Osteoblast (primary cell): ENCODE data around the gene CLDN18. TPM values are rescaled to one million over a fixed set of nuclear protein-coding genes. Genes with fewer than 3 reads are reported as not detected.

Experiments
- DNase-seq: peaks from one replicate; pipeline ENCODE4 v3.0.0; 2011; ENCODE audit warnings: low spot score, mixed read lengths; ENCODE audit not compliant: insufficient read length; ENCODE audit errors: missing footprints
- H2AFZ ChIP-seq: 2 replicates; pipeline ENCODE4 v1.6.0; 2011; ENCODE audit warnings: mild to moderate bottlenecking, low read length
- H3K27ac ChIP-seq: 2 replicates; pipeline ENCODE4 v1.5.1; 2011; ENCODE audit warnings: mild to moderate bottlenecking, low read depth, low read length, moderate library complexity
- H3K27me3 ChIP-seq: 2 replicates; pipeline ENCODE4 v1.6.0; 2012; ENCODE audit warnings: mild to moderate bottlenecking, control low read depth, inconsistent platforms, low read length, moderate library complexity; ENCODE audit not compliant: insufficient read depth
- H3K36me3 ChIP-seq: 2 replicates; pipeline ENCODE4 v1.5.1; 2011; ENCODE audit warnings: mild to moderate bottlenecking, low read length, control low read depth, moderate library complexity; ENCODE audit not compliant: insufficient read depth
- H3K4me1 ChIP-seq: 2 replicates; pipeline ENCODE4 v1.5.1; 2011; ENCODE audit warnings: mild to moderate bottlenecking, low read length, control low read depth, moderate library complexity; ENCODE audit not compliant: insufficient read depth
- H3K4me2 ChIP-seq: 2 replicates; pipeline ENCODE4 v1.6.0; 2011; ENCODE audit warnings: mild to moderate bottlenecking, low read length; ENCODE audit not compliant: insufficient read depth
- H3K4me3 ChIP-seq: fragments of 200-600 bp; sonication (generic); 3 replicates; pipeline ENCODE4 v1.5.1; 2012; ENCODE audit warnings: mild to moderate bottlenecking, low read length, inconsistent platforms; ENCODE audit not compliant: insufficient read depth
- H3K79me2 ChIP-seq: 2 replicates; pipeline ENCODE4 v1.6.0; 2012; ENCODE audit warnings: mild to moderate bottlenecking, low read length, control low read depth, inconsistent platforms; ENCODE audit not compliant: insufficient read depth
- H3K9me3 ChIP-seq: 2 replicates; pipeline ENCODE4 v1.5.1; 2011; ENCODE audit warnings: low read depth, low read length, control low read depth
- H4K20me1 ChIP-seq: 2 replicates; pipeline ENCODE4 v1.6.0; 2012; ENCODE audit warnings: mild to moderate bottlenecking, low read length, control low read depth; ENCODE audit not compliant: insufficient read depth
- CTCF ChIP-seq: IDR thresholded peaks from 2 replicates; pipeline ENCODE4 v1.5.1; 2011; ENCODE audit warnings: mild to moderate bottlenecking, low read depth, low read length, moderate library complexity; ENCODE audit errors: extremely low read depth
- total RNA-seq: library from RNA; depleted of rRNA; stranded (reverse); fragments of >200 nt; gene quantifications from 2 replicates; pipeline ENCODE4 v1.2.3, GENCODE V29; 2012

The CLDN18 gene
- total RNA-seq, 1 donor = not detected

GRCh38 chr3:137970914-137971831 lies 38.8 kb upstream of the CLDN18 start:
- peak; percentile 81 for DNase-seq
- Histone ChIP-seq H3K9me3 (no peaks in the 10 kb centered on the region), H2AFZ (peak overlapping the region; percentile 78), H3K79me2 (no peaks in the 10 kb centered on the region), H4K20me1 (no peaks in the 10 kb centered on the region), H3K4me3 (no peak overlapping the region), H3K27ac (no peak overlapping the region), H3K4me1 (peaks cover 3% of the 10 kb centered on the region), H3K36me3 (no peaks in the 10 kb centered on the region), H3K27me3 (peaks cover 7% of the 10 kb centered on the region), H3K4me2 (peak overlapping the region; percentile 62)
- peak; percentile 95 for TF ChIP-seq CTCF

GRCh38 chr3:137972396-137972795 lies 37.6 kb upstream of the CLDN18 start:
- Histone ChIP-seq H3K27ac (no peak overlapping the region), H4K20me1 (no peaks in the 10 kb centered on the region), H3K9me3 (no peaks in the 10 kb centered on the region), H3K27me3 (peaks cover 7% of the 10 kb centered on the region), H3K36me3 (no peaks in the 10 kb centered on the region), H3K4me2 (no peak overlapping the region), H3K4me1 (peaks cover 3% of the 10 kb centered on the region), H2AFZ (no peak overlapping the region), H3K4me3 (no peak overlapping the region), H3K79me2 (no peaks in the 10 kb centered on the region)
- TF ChIP-seq CTCF = no peak
- DNase-seq = no peak

GRCh38 chr3:137978328-137978727 lies 31.6 kb upstream of the CLDN18 start:
- Histone ChIP-seq H3K4me3 (no peak overlapping the region), H3K36me3 (no peaks in the 10 kb centered on the region), H3K27ac (no peak overlapping the region), H3K79me2 (no peaks in the 10 kb centered on the region), H3K27me3 (no peaks in the 10 kb centered on the region), H3K4me1 (no peaks in the 10 kb centered on the region), H4K20me1 (no peaks in the 10 kb centered on the region), H2AFZ (no peak overlapping the region), H3K4me2 (no peak overlapping the region), H3K9me3 (no peaks in the 10 kb centered on the region)
- TF ChIP-seq CTCF = no peak
- DNase-seq = no peak

GRCh38 chr3:137987723-137988122 lies 22.2 kb upstream of the CLDN18 start:
- TF ChIP-seq CTCF = no peak
- H3K27me3 ChIP-seq = no peaks in the 10 kb centered on the region
- H3K4me3 ChIP-seq = no peak overlapping the region
- no peak overlapping the region for H3K27ac ChIP-seq
- H2AFZ ChIP-seq = no peak overlapping the region
- H3K4me1 ChIP-seq = peaks cover 4% of the 10 kb centered on the region
- H4K20me1 ChIP-seq = no peaks in the 10 kb centered on the region
- no peak for DNase-seq
- H3K4me2 ChIP-seq = no peak overlapping the region
- H3K79me2 ChIP-seq = no peaks in the 10 kb centered on the region
- no peaks in the 10 kb centered on the region for H3K36me3 ChIP-seq
- H3K9me3 ChIP-seq = no peaks in the 10 kb centered on the region
